Vagina (tissue), 2 donors: ENCODE measurements around the gene KIAA1549.

Source experiments
- POLR2A ChIP-seq, 2 donors: fragments of 450-650 bp; IDR thresholded peaks; one replicate each; pipeline ENCODE4 v1.6.1; 2017; ENCODE audit warnings: antibody characterized with exemption in 2 of 2, mild to moderate bottlenecking in 2 of 2, moderate library complexity in 2 of 2
- POLR2AphosphoS5 ChIP-seq, 2 donors: sonication (generic); formaldehyde crosslinking; IDR thresholded peaks; one replicate each; pipeline ENCODE4 v1.9.0; 2017; ENCODE audit warnings: antibody characterized with exemption in 2 of 2, mild to moderate bottlenecking in 2 of 2, low read depth in 1 of 2; ENCODE audit not compliant: insufficient read depth in 1 of 2
- TF ChIP-seq, protein P1 (sequence below), 3 experiments: fragments of 450-650 bp in 2 of 3; fragments of 200-600 bp in 1 of 3; sonication (generic) in 1 of 3; IDR thresholded peaks; one replicate each; pipeline ENCODE4 v1.5.1; 2017 to 2019; ENCODE audit warnings: antibody characterized with exemption in 3 of 3, mild to moderate bottlenecking in 2 of 3, moderate library complexity in 2 of 3

DNA sequence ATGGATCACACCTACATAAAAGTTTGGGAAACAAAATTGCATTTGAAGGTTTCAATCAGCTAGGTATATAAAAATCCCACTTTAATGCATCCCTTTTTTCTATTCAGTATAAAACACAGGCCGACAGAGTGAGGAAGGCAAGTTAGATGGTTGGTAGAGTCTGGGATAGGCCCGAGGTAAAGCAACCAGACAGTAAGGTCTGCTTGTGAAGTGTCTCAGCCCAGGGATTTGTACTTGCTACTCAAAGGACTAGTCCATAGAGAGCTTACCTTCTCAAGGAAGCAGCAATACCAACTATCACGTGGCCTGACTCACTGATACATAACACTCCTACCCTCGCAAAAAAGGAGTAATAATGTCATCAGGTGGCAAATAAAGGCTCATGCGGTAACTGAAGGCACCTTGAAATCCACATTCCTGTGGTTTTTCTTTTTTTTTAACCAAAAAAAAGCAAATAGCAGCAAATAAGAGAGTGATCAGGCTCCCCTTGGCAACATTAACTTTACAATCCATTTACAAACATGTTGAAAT is 127.0 kb downstream of the KIAA1549 start:
- TF ChIP-seq, protein P1, sequence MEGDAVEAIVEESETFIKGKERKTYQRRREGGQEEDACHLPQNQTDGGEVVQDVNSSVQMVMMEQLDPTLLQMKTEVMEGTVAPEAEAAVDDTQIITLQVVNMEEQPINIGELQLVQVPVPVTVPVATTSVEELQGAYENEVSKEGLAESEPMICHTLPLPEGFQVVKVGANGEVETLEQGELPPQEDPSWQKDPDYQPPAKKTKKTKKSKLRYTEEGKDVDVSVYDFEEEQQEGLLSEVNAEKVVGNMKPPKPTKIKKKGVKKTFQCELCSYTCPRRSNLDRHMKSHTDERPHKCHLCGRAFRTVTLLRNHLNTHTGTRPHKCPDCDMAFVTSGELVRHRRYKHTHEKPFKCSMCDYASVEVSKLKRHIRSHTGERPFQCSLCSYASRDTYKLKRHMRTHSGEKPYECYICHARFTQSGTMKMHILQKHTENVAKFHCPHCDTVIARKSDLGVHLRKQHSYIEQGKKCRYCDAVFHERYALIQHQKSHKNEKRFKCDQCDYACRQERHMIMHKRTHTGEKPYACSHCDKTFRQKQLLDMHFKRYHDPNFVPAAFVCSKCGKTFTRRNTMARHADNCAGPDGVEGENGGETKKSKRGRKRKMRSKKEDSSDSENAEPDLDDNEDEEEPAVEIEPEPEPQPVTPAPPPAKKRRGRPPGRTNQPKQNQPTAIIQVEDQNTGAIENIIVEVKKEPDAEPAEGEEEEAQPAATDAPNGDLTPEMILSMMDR (IDR thresholded peaks at IDR 0.05), result no peak
- no peak for TF ChIP-seq POLR2AphosphoS5 (IDR thresholded peaks at IDR 0.05; ENCODE audit: insufficient read depth in 1 of 2, low read depth in 1 of 2)
- TF ChIP-seq POLR2A (IDR thresholded peaks at IDR 0.05), result no peak
